A673 (cell line): ENCODE results near the gene CDH6.

Experiments used
- EZH2 ChIP-seq: fragments of 200-600 bp; sonication (generic); IDR thresholded peaks from 2 replicates; pipeline ENCODE4 v1.6.1; 2017; ENCODE audit warnings: borderline replicate concordance, low read depth, mild to moderate bottlenecking, mixed read lengths, antibody characterized with exemption, low read length; ENCODE audit not compliant: poor library complexity, severe bottlenecking
- TF ChIP-seq, protein P1 (sequence below): fragments of 300-800, 200-600 bp; sonication (generic); conservative IDR thresholded peaks from 2 replicates; pipeline ENCODE4 v1.5.1; 2017; ENCODE audit warnings: low read depth, mild to moderate bottlenecking, antibody characterized with exemption, low read length, moderate library complexity, mixed read lengths

DNA sequence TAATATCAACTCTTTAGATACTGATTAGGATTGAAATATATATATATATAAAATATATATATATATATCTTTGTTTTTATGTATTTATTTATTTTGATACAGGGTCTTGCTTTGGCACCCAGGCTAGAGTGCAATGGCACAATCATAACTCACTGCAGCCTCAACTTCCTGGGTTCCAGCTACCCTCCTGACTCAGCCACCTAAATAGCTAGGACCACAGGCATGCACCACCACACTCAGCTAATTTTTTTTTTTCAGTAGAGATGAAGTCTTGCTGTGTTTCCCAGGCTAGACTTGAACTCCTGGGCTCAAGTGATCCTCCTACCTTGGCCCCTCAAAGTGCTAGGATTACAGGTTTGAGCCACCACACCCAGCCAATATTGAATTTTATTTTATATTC lies 20.6 kb upstream of the CDH6 start:
- TF ChIP-seq, protein P1, sequence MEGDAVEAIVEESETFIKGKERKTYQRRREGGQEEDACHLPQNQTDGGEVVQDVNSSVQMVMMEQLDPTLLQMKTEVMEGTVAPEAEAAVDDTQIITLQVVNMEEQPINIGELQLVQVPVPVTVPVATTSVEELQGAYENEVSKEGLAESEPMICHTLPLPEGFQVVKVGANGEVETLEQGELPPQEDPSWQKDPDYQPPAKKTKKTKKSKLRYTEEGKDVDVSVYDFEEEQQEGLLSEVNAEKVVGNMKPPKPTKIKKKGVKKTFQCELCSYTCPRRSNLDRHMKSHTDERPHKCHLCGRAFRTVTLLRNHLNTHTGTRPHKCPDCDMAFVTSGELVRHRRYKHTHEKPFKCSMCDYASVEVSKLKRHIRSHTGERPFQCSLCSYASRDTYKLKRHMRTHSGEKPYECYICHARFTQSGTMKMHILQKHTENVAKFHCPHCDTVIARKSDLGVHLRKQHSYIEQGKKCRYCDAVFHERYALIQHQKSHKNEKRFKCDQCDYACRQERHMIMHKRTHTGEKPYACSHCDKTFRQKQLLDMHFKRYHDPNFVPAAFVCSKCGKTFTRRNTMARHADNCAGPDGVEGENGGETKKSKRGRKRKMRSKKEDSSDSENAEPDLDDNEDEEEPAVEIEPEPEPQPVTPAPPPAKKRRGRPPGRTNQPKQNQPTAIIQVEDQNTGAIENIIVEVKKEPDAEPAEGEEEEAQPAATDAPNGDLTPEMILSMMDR: no peak
- no peak for TF ChIP-seq EZH2
